ENCODE measurements around the gene ZNF778. TPM values are rescaled to one million over a fixed set of nuclear protein-coding genes. Genes with fewer than 3 reads are reported as not detected.

ZNF778 gene
- total RNA-seq (2021) (15.5 to 31.2 TPM (median 15.6 TPM) in 3 replicates), Bru-seq, nascent RNA (percentile 67 among the genes with signal in this experiment)
- long read RNA-seq, experiment 1, partial matches to known transcripts = 0 of 42 reads
- long read RNA-seq, experiment 1, other reads (novel, unspliced or antisense) = 34 of 42 reads
- long read RNA-seq, experiment 2, partial matches to known transcripts = 0 of 13 reads
- long read RNA-seq, experiment 2, other reads (novel, unspliced or antisense) = 13 of 13 reads
- long read RNA-seq, experiment 3, partial matches to known transcripts = 0 of 1 reads
- long read RNA-seq, experiment 3, other reads (novel, unspliced or antisense) = 1 of 1 reads

GRCh38 chr16:89217388-89218191 lies at the start of gene ZNF778:
TSS of gene ZNF778 (plus strand) at chr16:89217703. CDS start at chr16:89221128, 3,425 bp downstream.
- H3K27ac Mint-ChIP-seq = peak within 1 kb of the TSS; percentile 91
- peak; percentile 78 for ATAC-seq
- H3K4me3 Mint-ChIP-seq = peak within 1 kb of the TSS; percentile 87
- H3K36me3 Mint-ChIP-seq = peaks cover 12% of the 10 kb centered on the region
- H3K9me3 Mint-ChIP-seq = no peaks in the 10 kb centered on the region
- H3K4me1 Mint-ChIP-seq = peaks cover 11% of the 10 kb centered on the region
- H3K27me3 Mint-ChIP-seq (ENCODE audit: low read depth) = no peaks in the 10 kb centered on the region
- ChIA-PET POLR2A (interaction anchor here (1.0 kb wide), 1 partner anchor 17 kb away, joined by 3 read pairs; the partner anchor contains the start of gene SLC22A31), CTCF (interaction anchor here (0.7 to 2.5 kb wide), 9 partner anchors 19 to 480 kb away, joined by 3 to 13 read pairs (median 5); partner anchors contain the start of genes CDH15 and SPG7)
- peak; percentile 71 for DNase-seq (ENCODE audit: low spot score)
- TF ChIP-seq SMAD4 (CRISPR knock-in tag; IDR thresholded peaks at IDR 0.05) = no peak
- TF ChIP-seq MAX (CRISPR knock-in tag; IDR thresholded peaks at IDR 0.05) = peak; percentile 63; the same call in 1 of the 2 replicates
- TF ChIP-seq GRHL2 (CRISPR knock-in tag; IDR thresholded peaks at IDR 0.05; ENCODE audit: insufficient replicate concordance, severe bottlenecking) = no peak
- TF ChIP-seq TEAD1 (CRISPR knock-in tag; IDR thresholded peaks at IDR 0.05) = no peak
- TF ChIP-seq CBFB (CRISPR knock-in tag; IDR thresholded peaks at IDR 0.05; ENCODE audit: low read depth) = no peak
- TF ChIP-seq JUN (CRISPR knock-in tag; IDR thresholded peaks at IDR 0.05) = no peak
- TF ChIP-seq ZNF512 (CRISPR knock-in tag; IDR thresholded peaks at IDR 0.05; ENCODE audit: borderline replicate concordance) = no peak
- TF ChIP-seq SOX15 (CRISPR knock-in tag; IDR thresholded peaks at IDR 0.05) = no peak
- no peak for TF ChIP-seq NFATC4 (CRISPR knock-in tag; IDR thresholded peaks at IDR 0.05)
- TF ChIP-seq IRF1 (CRISPR knock-in tag; IDR thresholded peaks at IDR 0.05) = no peak; the same call in 1 of the 2 replicates
- TF ChIP-seq NFYB (CRISPR knock-in tag; conservative IDR thresholded peaks at IDR 0.05; ENCODE audit: low read depth) = 0 out of 2 replicates have a peak, but pooled peaks have one; percentile 14
- no peak for TF ChIP-seq TP53 (CRISPR knock-in tag; IDR thresholded peaks at IDR 0.05)
- TF ChIP-seq E2F4 (CRISPR knock-in tag; IDR thresholded peaks at IDR 0.05; ENCODE audit: borderline replicate concordance, low read depth) = no peak
- TF ChIP-seq ZNF671 (CRISPR knock-in tag; IDR thresholded peaks at IDR 0.05) = no peak
- 0 out of 2 replicates have a peak, but pooled peaks have one; percentile 19 for TF ChIP-seq PRDM15 (CRISPR knock-in tag; IDR thresholded peaks at IDR 0.05)
- TF ChIP-seq FOXP1 (CRISPR knock-in tag; IDR thresholded peaks at IDR 0.05; ENCODE audit: borderline replicate concordance) = 0 out of 2 replicates have a peak, but pooled peaks have one; percentile 63
- no peak for TF ChIP-seq ZNF138 (CRISPR knock-in tag; conservative IDR thresholded peaks at IDR 0.05)
- TF ChIP-seq ZNF425 (CRISPR knock-in tag; conservative IDR thresholded peaks at IDR 0.05) = no peak
- TF ChIP-seq SP1 (CRISPR knock-in tag; conservative IDR thresholded peaks at IDR 0.05) = peak; percentile 92
- TF ChIP-seq E2F1 (CRISPR knock-in tag; IDR thresholded peaks at IDR 0.05) = 0 out of 2 replicates have a peak, but pooled peaks have one; percentile 51
- TF ChIP-seq CREB1 (CRISPR knock-in tag; IDR thresholded peaks at IDR 0.05) = no peak
- TF ChIP-seq CREM (CRISPR knock-in tag; IDR thresholded peaks at IDR 0.05) = peak; percentile 94
